ENCODE results near the gene EML4. TPM values are rescaled to one million over a fixed set of nuclear protein-coding genes. Genes with fewer than 3 reads are reported as not detected.

The EML4 gene
- polyA plus RNA-seq, 3 donors, result 5.3 to 16.5 (median 9.6) TPM

DNA sequence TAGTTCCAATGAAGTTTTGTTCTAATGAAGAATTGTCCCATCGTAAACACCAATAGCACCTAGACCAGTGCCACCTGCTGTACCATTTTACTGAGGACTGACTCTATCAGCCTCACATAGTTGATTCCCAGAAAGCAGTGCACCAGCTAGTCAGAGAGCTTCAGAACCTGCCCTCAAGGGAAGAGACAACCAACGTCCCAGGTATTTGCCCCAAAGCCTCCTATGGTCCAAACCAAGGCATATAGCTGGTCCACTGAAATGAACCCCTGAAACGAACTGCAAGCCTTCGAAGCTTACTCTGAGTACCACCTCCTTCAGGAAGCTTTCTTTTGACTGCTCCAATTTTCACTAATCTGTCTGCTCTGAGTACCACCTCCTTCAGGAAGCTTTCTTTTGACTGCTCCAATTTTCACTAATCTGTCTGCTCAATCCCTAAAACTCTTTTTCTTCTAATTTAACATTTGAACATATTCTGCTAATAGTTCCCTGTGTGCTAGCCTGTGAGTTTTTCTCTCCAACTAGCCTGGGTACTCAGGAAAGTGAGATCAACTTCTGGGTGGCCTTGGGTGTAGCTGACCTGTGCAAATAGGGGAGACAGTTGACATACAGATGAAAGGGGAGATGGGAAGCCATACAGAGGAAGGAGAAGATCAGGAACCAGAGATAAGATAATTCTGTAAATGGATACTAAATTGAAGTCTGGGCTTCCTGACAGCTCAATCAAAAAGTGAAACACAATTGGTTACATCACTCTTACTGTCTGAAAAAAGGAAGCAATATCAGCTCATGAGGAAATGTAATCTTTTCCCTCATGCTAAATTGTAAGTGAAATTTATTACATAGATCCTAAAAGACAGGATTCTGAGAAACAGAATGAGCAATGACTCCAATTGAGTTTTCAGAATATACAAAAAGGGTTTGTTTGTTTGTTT, 33.5 kb upstream of the EML4 start:
- no peak overlapping the region for H3K27ac ChIP-seq (ENCODE audit: low read depth, low read length)

DNA sequence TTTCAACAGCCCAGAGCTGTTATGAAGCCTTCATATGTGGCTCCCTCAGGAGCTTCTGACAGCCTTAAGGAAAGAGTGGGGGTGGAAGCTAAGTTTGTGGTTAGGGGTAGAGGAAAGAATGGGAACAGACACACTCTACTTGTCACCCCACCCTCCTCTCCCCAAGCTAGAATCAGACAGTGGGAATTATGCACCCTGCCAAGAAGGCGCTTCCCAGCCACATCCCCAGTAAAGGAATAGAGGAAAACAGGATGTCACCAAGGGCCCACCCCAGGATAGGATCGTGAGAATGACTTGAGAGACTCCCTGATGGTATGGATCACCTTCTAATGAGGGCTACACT, 32.4 kb upstream of the EML4 start:
- WGBS, 3 donors, result 75 to 91% (median 78%) methylated on average over 2 of the region's 2 CpGs
- no peak overlapping the region for H3K27ac ChIP-seq (ENCODE audit: low read depth, low read length)

More for the DNA sequence above, 33.5 kb upstream of the EML4 start:
- 78 to 86% (median 79%) methylated on average over 4 of the region's 4 CpGs for WGBS, 3 donors

- WGBS, 3 donors, result 80 to 83% (median 81%) methylated on average over 5 of the region's 5 CpGs
- no peak overlapping the region for H3K27ac ChIP-seq (ENCODE audit: low read depth, low read length)
These were observed 31.9 kb upstream of the EML4 start for GRCh38 chr2:42137125-42137841.

GRCh38 chr2:42138163-42139015, 30.8 kb upstream of the EML4 start:
- H3K27ac ChIP-seq (ENCODE audit: low read depth, low read length), result no peak overlapping the region
- 70 to 80% (median 76%) methylated on average over 5 of the region's 5 CpGs for WGBS, 3 donors

- 52 to 86% (median 69%) methylated on average over 3 of the region's 3 CpGs for WGBS, 3 donors
- H3K27ac ChIP-seq (ENCODE audit: low read depth, low read length), result no peak overlapping the region
These were observed 30.1 kb upstream of the EML4 start for GRCh38 chr2:42139101-42139500.

- no peak overlapping the region for H3K27ac ChIP-seq (ENCODE audit: low read depth, low read length)
- 95 to 100% (median 98%) methylated on average over 2 of the region's 2 CpGs for WGBS, 3 donors
These were observed 28.7 kb upstream of the EML4 start for GRCh38 chr2:42140496-42140895.

- peak overlapping the region; percentile 7 for H3K27ac ChIP-seq (ENCODE audit: low read depth, low read length)
- WGBS, 3 donors, result 1 to 9% (median 5%) methylated on average over 13 of the region's 13 CpGs
These were observed 27.2 kb upstream of the EML4 start for GRCh38 chr2:42141687-42142546.

DNA sequence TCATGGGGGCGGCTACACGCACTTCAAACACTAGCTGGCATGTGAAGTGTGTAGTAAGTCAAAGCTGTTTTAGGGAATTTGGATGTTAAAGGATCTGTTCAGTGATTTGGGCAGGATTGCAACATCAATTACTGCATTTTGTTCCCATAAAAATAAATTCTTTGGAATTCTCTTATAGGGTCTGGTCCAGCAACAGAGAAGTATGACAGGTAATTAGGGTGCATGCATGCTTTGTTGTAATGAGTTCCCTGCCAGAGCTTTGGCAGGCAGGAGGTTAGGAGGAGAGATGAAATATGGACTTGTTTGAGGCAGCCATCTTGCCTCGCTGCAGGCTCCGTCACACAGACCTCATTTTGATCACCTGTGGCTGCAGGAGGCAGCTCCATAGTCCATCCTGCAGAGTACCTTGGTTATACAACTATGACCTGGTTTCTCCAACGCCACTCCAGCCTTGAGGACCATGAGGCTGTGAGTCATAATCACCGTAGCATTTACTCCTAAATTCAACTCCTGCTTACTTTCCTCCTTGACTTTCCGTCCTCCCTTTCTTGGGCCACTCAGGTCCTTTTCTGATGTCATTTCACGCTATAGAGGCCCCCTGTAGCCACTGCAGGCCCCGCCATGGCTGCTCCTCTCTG, 26.5 kb upstream of the EML4 start:
- H3K27ac ChIP-seq (ENCODE audit: low read depth, low read length), result no peak overlapping the region
- 61 to 71% (median 64%) methylated on average over 9 of the region's 9 CpGs for WGBS, 3 donors

- WGBS, 3 donors, result 58 to 82% (median 67%) methylated on average over 5 of the region's 5 CpGs
- no peak overlapping the region for H3K27ac ChIP-seq (ENCODE audit: low read depth, low read length)
These were observed 21.4 kb upstream of the EML4 start for GRCh38 chr2:42147641-42148274.

DNA sequence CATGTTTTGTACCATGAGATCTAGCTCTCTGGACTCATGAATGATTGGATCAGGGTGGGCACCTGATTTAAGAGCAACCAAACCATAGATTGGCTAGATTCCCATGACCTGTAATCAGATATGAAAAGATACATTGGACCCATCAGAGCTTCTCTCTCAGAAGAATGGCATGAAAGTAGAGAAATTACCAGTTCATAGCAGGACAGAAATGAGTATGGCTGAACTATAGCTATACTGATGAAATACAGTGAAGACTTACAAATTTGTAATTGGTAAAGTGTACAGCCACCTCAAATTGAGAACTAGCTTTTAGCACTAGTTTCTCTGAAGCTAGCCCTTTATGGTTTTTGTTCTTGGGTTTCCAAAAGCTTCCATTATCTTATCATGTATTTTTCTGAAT, 19.0 kb upstream of the EML4 start:
- H3K27ac ChIP-seq (ENCODE audit: low read depth, low read length), result no peak overlapping the region

DNA sequence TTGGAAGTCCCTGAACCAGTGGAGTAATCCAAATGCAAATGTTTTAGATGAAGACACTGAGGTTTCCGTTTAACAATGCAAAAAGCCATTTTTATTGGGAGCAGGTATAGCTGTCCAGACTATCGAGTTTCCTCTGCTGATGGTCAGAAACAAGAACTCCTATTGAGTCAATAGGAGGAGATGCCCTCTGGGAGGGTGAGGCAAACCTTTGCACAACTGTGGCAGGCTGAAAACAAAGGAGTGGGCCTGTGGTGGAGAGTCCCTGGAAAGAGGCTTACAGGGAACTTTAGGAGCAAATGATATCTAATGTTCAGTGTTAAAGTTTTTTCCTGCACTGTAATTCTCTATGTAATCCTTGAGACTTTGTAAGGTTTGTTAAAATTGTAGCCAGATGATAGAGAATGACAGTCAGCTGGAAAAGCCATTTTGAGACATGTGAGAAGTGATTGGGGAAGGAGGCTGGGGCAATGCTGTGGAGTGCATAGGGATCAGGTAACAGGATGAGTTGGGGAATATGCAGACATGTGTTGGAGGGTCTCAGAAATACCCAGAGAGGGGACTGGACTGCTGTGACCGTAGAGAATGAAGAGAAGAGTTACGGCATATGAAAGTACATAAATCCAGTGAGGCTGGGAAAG, 15.1 kb upstream of the EML4 start:
- H3K27ac ChIP-seq (ENCODE audit: low read depth, low read length), result no peak overlapping the region
- WGBS, 3 donors, result 83 to 93% (median 92%) methylated on average over 4 of the region's 4 CpGs

DNA sequence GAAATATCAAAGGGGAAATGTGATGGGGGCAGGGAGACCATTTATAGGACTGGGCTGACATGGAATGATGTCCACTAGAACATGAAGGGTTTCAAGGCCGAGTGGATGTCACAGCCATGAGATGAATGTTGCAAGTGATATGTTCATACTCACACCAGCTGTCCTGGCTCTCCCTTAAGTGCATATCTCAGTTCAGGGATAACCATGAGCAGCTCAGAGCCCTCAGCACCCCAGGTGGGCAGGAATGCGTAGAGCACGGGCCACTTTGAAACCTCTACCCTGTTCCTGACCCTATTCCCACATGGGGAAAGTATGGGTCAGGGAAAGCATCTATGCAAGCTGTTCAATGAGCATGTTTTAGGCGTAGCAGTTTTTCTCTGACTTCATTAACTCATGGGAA, 12.4 kb upstream of the EML4 start:
- WGBS, 3 donors, result 81 to 89% (median 87%) methylated on average over 4 of the region's 4 CpGs
- H3K27ac ChIP-seq (ENCODE audit: low read depth, low read length), result no peak overlapping the region

GRCh38 chr2:42161444-42161843, 7.7 kb upstream of the EML4 start:
- no peak overlapping the region for H3K27ac ChIP-seq (ENCODE audit: low read depth, low read length)

DNA sequence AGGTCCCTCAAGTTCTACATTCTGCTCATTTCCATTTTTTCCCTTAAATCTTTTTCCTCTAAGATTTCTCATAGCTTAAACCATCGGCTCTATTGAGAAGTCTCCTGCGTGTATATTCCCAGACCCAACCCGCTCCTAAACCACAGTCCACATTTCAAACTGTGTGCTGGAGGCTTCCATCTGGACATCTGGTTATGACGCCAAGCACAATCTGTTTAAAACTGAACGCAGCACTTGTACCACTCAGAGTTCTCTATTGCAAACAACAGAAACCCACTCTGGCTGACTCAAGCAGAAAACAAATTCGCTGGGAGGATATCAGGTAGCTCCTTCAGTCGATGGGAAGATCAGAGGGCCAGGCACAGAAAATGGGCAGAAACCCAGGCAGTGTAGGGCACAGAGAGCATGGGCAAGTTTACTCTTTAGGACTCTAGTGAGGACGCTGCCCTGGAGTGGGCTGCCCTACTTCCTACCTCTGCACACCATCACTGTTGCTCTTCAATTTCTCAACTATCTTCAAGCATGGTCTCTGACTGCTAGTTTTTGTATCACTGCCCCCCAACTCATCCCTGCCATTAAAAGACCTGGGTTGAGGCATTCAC, 5.6 kb upstream of the EML4 start:
- WGBS, 3 donors, result 86 to 89% (median 87%) methylated on average over 8 of the region's 8 CpGs

GRCh38 chr2:42164046-42164445, 5.1 kb upstream of the EML4 start:
- 63 to 89% (median 87%) methylated on average over 3 of the region's 3 CpGs for WGBS, 3 donors
- no peak overlapping the region for H3K27ac ChIP-seq (ENCODE audit: low read depth, low read length)

More for the DNA sequence above, 5.6 kb upstream of the EML4 start:
- no peak overlapping the region for H3K27ac ChIP-seq (ENCODE audit: low read depth, low read length)

DNA sequence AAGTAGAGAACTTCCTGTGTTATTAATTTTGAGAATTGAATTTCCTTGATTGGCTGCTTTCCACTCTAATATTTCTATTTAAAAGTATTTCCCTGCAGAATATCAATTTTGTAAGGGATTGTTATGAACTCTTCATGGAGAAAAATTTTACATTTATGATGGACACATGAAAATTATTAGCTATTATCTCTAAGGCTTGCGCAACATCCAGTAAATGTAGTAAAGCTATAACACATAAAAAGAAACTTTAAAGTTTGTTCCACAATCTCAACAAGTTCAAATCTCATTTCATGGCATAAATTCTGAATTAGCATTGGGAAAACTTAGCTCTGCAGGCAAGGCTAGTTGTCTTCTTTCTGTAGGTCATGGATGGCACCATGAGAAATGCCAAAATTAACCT, 4.2 kb upstream of the EML4 start:
- 7 to 100% (median 76%) methylated on average over 1 of the region's 1 CpG for WGBS, 3 donors
- no peak overlapping the region for H3K27ac ChIP-seq (ENCODE audit: low read depth, low read length)

All from adipose tissue (tissue), 3 donors.